GM10847 (cell line): ENCODE data around the gene PGGHG.

Source experiments
- POLR2A ChIP-seq: IDR thresholded peaks from 2 replicates; pipeline ENCODE4 v1.6.1; 2011; ENCODE audit not compliant: insufficient read length; ENCODE audit errors: extremely low read depth

The PGGHG gene

GRCh38 chr11:316031-316701, 27.2 kb downstream of the PGGHG start:
- TF ChIP-seq POLR2A: peak; percentile 34

GRCh38 chr11:316891-317301, 28.0 kb downstream of the PGGHG start:
- no peak for TF ChIP-seq POLR2A

- no peak for TF ChIP-seq POLR2A
Observed at GRCh38 chr11:324156-324555, 35.2 kb downstream of the PGGHG start.

- no peak for TF ChIP-seq POLR2A
Observed at GRCh38 chr11:325796-326591, 37.1 kb downstream of the PGGHG start.

DNA sequence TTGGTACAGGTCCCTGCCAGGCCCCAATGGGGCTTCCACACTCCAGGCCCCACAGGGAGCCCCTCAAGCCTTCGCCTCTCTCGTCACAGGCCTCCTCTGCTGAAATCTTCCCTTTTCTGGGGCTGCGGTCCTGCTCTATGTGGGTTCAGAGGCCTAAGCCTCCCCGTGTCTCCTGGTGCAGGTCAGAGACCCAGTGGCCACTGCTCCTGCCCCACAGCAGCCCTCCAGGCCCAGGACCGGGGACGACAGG, 37.6 kb downstream of the PGGHG start:
- TF ChIP-seq POLR2A: peak; percentile 17

GRCh38 chr11:326842-327580, 38.1 kb downstream of the PGGHG start:
- peak; percentile 8 for TF ChIP-seq POLR2A

DNA sequence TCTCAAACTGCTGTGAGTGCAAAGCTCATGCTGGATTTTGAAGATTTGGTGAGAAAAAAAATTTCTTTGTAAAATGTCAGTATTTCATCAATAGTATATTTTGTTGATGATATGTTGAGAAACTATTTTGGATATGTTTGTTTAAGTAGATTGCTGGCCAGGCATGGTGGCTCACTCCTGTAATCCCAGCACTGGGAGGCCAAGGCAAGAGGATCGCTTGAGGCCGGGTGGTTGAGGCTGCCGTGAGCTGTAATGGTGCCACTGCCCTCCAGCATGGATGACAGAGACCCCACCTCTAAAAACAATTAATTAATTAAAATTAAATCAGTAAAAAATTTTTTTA, 38.6 kb downstream of the PGGHG start:
- TF ChIP-seq POLR2A: no peak

GRCh38 chr11:328012-328411, 39.1 kb downstream of the PGGHG start:
- no peak for TF ChIP-seq POLR2A

- TF ChIP-seq POLR2A: no peak
Observed at GRCh38 chr11:329886-330253, 40.9 kb downstream of the PGGHG start.

GRCh38 chr11:330307-330693, 41.4 kb downstream of the PGGHG start:
- no peak for TF ChIP-seq POLR2A

- no peak for TF ChIP-seq POLR2A
Observed at GRCh38 chr11:330694-331357, 41.9 kb downstream of the PGGHG start.

GRCh38 chr11:331358-332060, 42.6 kb downstream of the PGGHG start:
- no peak for TF ChIP-seq POLR2A

- TF ChIP-seq POLR2A: no peak
Observed at GRCh38 chr11:332651-333480, 43.9 kb downstream of the PGGHG start.

DNA sequence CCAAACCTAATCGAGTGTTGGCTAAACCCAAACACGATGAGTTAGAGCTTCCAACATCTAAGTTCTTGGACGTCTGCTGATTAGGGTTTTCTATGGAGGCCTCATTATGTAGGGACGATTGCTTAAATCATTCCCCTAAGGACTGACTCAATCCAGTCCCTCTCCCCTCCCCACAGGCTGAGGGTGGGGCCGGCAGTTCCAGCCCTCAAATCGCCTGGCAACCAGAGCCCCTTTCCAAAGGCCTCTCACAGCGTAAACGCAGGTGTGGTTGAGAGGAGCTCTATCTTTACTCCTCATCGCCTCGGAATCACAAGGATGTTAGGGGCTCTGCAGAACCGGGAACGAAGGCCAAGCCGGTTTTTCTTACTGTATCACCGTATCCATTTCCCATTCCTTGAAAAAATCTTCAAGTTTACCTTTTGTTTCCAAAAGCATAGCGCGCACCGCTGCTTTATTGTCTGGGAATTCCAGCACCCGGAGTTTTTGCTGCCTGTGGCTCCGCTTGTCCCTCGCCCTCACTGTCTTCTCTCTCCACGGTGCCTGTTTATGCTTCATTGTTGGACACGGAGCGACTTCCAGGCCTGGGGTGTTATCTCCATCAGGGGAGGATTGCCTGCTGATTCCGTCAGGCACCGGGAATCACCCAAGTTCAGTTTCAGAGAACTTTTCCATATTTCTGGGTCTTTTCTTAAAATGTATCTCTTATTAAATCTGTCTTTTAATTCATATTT, 45.5 kb downstream of the PGGHG start:
- TF ChIP-seq POLR2A: no peak
